IMR-90 (cell line): Measurements from ENCODE around the gene KCNS1. TPM values are rescaled to one million over a fixed set of nuclear protein-coding genes. Genes with fewer than 3 reads are reported as not detected.

Experiments used
- ATAC-seq: fragments of 200-7000 bp; cut with Tn5 transposase; 2 replicates; pipeline ENCODE4 v1.9.1; 2020; ENCODE audit warnings: low read depth, mild to moderate bottlenecking, moderate library complexity
- BruUV-seq: library from RNA; stranded (reverse); fragments of 400-500 nt; replicated peaks from 2 replicates; lab custom pipeline; 2021; lab: Mats Ljungman, UMichigan
- CTCF ChIA-PET: fragments of 300-600 bp; formaldehyde crosslinking; extraction: SDS; loops from one replicate; lab custom pipeline; 2021; ENCODE audit warnings: antibody characterized with exemption; lab: Yijun Ruan, JAX
- POLR2A ChIA-PET: fragments of 300-600 bp; sonication (Branson Sonifier 250); formaldehyde crosslinking; loops from one replicate; lab custom pipeline; 2022; ENCODE audit warnings: antibody characterized with exemption; ENCODE audit not compliant: unreplicated experiment; lab: Charles Lee
- DNase-seq: peaks from one replicate; pipeline ENCODE4 v3.0.0; 2013
- H2AFZ ChIP-seq: replicated peaks from 2 replicates; pipeline ENCODE3; 2013; ENCODE audit warnings: low read length, mild to moderate bottlenecking; ENCODE audit not compliant: poor library complexity
- H2AK5ac ChIP-seq: 2 replicates; pipeline ENCODE4 v1.6.1; 2013; ENCODE audit warnings: low read depth, low read length, inconsistent platforms
- H2AK9ac ChIP-seq: replicated peaks from 2 replicates; pipeline ENCODE3; 2013; ENCODE audit warnings: mild to moderate bottlenecking, low read depth, low read length, moderate library complexity; ENCODE audit not compliant: poor library complexity
- H2BK120ac ChIP-seq: 2 replicates; pipeline ENCODE4 v1.6.1; 2013; ENCODE audit warnings: low read depth, low read length, inconsistent platforms
- H2BK15ac ChIP-seq: 3 replicates; pipeline ENCODE4 v1.6.1; 2013; ENCODE audit warnings: low read depth, low read length, inconsistent platforms
- H2BK20ac ChIP-seq: 2 replicates; pipeline ENCODE4 v1.6.1; 2013; ENCODE audit warnings: low read depth, mild to moderate bottlenecking, inconsistent platforms, low read length, moderate library complexity
- H2BK5ac ChIP-seq: 2 replicates; pipeline ENCODE4 v1.6.1; 2013; ENCODE audit warnings: mild to moderate bottlenecking, low read depth, low read length, inconsistent platforms; ENCODE audit not compliant: poor library complexity, severe bottlenecking
- H3K14ac ChIP-seq: replicated peaks from 2 replicates; pipeline ENCODE4 v1.6.1; 2013; ENCODE audit warnings: low read depth, low read length, inconsistent platforms
- H3K18ac ChIP-seq: 2 replicates; pipeline ENCODE4 v1.6.1; 2013; ENCODE audit warnings: low read depth, low read length, control low read depth
- H3K23ac ChIP-seq: 2 replicates; pipeline ENCODE4 v1.6.1; 2013; ENCODE audit warnings: low read depth, low read length, inconsistent platforms
- H3K27ac ChIP-seq: 2 replicates; pipeline ENCODE4 v1.5.1; 2013; ENCODE audit warnings: mild to moderate bottlenecking, control low read depth, low read length; ENCODE audit not compliant: insufficient read depth
- H3K27me3 ChIP-seq: 2 replicates; pipeline ENCODE4 v1.6.1; 2013; ENCODE audit warnings: low read length; ENCODE audit not compliant: control insufficient read depth, insufficient read depth
- H3K36me3 ChIP-seq: 2 replicates; pipeline ENCODE4 v1.6.1; 2013; ENCODE audit warnings: low read length, mixed read lengths; ENCODE audit not compliant: control insufficient read depth, insufficient read depth
- H3K4ac ChIP-seq: 2 replicates; pipeline ENCODE4 v1.6.1; 2013; ENCODE audit warnings: low read depth, low read length, inconsistent platforms
- H3K4me1 ChIP-seq: 2 replicates; pipeline ENCODE4 v1.6.1; 2013; ENCODE audit warnings: low read length, mixed read lengths; ENCODE audit not compliant: control insufficient read depth, insufficient read depth
- H3K4me2 ChIP-seq: 2 replicates; pipeline ENCODE4 v1.6.1; 2013; ENCODE audit warnings: low read depth, mild to moderate bottlenecking, control low read depth, low read length, moderate library complexity
- H3K4me3 ChIP-seq: 2 replicates; pipeline ENCODE4 v1.5.1; 2013; ENCODE audit warnings: low read depth, mild to moderate bottlenecking, control low read depth, low read length, moderate library complexity; ENCODE audit not compliant: insufficient read depth
- H3K56ac ChIP-seq: 2 replicates; pipeline ENCODE4 v1.6.1; 2013; ENCODE audit warnings: low read length, inconsistent platforms; ENCODE audit not compliant: insufficient read depth; ENCODE audit errors: extremely low read depth
- H3K79me1 ChIP-seq, 2 experiments: 2 replicates each; pipeline ENCODE4 v1.6.1; 2013; ENCODE audit warnings: low read length in 2 of 2, inconsistent platforms in 1 of 2, low read depth in 1 of 2
- H3K9ac ChIP-seq: 2 replicates; pipeline ENCODE4 v1.6.1; 2013; ENCODE audit warnings: low read depth, low read length, control low read depth
- H3K9me1 ChIP-seq: 2 replicates; pipeline ENCODE4 v1.6.1; 2013; ENCODE audit warnings: low read length, inconsistent platforms; ENCODE audit not compliant: insufficient read depth
- H3K9me3 ChIP-seq: 2 replicates; pipeline ENCODE4 v1.6.1; 2013; ENCODE audit warnings: low read length; ENCODE audit not compliant: control insufficient read depth, insufficient read depth
- H4K20me1 ChIP-seq: 2 replicates; pipeline ENCODE4 v1.6.1; 2013; ENCODE audit warnings: low read length, inconsistent platforms; ENCODE audit not compliant: insufficient read depth
- H4K5ac ChIP-seq: 2 replicates; pipeline ENCODE4 v1.6.1; 2013; ENCODE audit warnings: mild to moderate bottlenecking, low read depth, low read length, control low read depth
- H4K8ac ChIP-seq, 2 experiments: 2 replicates each; pipeline ENCODE4 v1.6.1; 2013; ENCODE audit warnings: low read depth in 2 of 2, low read length in 2 of 2, control low read depth in 1 of 2, inconsistent platforms in 1 of 2
- H4K91ac ChIP-seq: 2 replicates; pipeline ENCODE4 v1.6.1; 2013; ENCODE audit warnings: low read depth, low read length, inconsistent platforms; ENCODE audit not compliant: insufficient read depth
- CEBPB ChIP-seq: IDR thresholded peaks from 2 replicates; pipeline ENCODE4 v1.6.1; 2012; ENCODE audit warnings: low read depth, low read length, improper control_type of control experiment
- RCOR1 ChIP-seq: IDR thresholded peaks from 2 replicates; pipeline ENCODE4 v1.6.1; 2012; ENCODE audit warnings: mild to moderate bottlenecking, low read length, improper control_type of control experiment; ENCODE audit not compliant: insufficient replicate concordance
- WGBS, 2 experiments: methylation state at CpG; one replicate each; pipeline versions ENCODE4 v1.1.5 to v1.1.7; 2013; ENCODE audit warnings: missing lambda C conversion rate in 2 of 2; ENCODE audit not compliant: insufficient read length in 1 of 2; ENCODE audit errors: extremely low coverage in 2 of 2; 5-methylcytosine and 5-hydroxymethylcytosine counted together
- dilution Hi-C: fragments of 300-500 bp; cut with HindIII; formaldehyde crosslinking; loops from one replicate; pipeline ENCODE4 v1.14.3; 2018; ENCODE audit warnings: low sequenced_read_pairs; ENCODE audit not compliant: unreplicated experiment
- in situ Hi-C: fragments of 300-500 bp; cut with MboI; formaldehyde crosslinking; loops from 3 replicates; pipeline ENCODE4 v1.14.3; 2019; ENCODE audit warnings: low sequenced_read_pairs, inconsistent platforms, mixed read lengths
- intact Hi-C: fragments of 100-400 bp; cut with micrococcal nuclease; formaldehyde crosslinking; loops from 2 replicates; pipeline ENCODE4 v1.10.0; 2022
- polyA plus RNA-seq, 3 experiments: library from polyadenylated mRNA; depleted of rRNA; stranded (reverse); fragments of >200 nt; gene quantifications; 2 replicates each; pipeline ENCODE4 v1.2.3, GENCODE V29; 2012; ENCODE audit warnings: low replicate concordance in 1 of 3
- total RNA-seq: library from RNA; depleted of rRNA; stranded (reverse); fragments of >200 nt; gene quantifications from 2 replicates; pipeline ENCODE4 v1.2.3, GENCODE V29; 2012

The KCNS1 gene
- total and polyA plus RNA-seq, 2 of the 4 experiments (the other 2 are of a cell fraction), result 0.54 to 0.62 TPM

DNA sequence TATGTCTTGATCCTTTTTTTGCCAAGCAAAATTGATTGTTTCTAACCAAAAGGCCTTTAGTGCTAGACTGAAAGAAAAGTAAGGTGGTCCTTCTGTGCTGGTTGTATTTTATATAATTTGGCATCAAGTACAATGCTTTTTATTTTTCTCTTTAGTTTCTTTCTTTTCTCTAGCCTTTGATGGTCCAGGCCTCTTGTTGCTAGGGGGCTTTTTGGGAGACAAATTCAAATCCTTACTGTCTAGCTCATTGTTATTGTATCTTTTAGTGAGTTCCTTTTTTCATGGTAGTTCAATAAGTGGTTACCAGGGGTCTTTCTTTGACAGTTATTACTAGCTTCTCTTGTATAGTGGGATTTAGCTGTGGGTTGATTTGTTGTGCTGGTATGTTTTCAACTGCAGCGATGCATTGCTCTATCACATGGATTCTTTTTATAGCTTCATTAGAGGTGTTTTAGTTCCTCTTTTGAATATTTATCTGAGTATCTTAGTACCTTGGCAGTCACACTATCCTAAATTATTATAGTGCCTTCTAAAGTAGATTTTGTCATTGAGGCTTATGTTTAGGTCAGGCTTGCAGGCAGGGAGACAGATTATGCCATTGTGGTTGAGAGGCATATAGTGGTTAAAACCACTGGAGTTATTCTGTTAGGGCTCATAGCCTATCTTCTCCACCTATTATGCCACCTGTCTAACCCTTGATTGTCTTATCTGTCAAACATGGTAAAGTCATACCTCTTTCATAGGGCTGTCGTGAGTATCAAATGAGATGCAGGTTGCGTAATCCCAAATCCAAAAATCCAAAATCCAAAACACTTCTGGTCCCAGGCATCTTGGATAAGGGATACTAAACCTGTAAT is 49.5 kb downstream of the KCNS1 start:
- Histone ChIP-seq H3K4me2 (no peak overlapping the region), H2BK120ac (0 out of 2 replicates have a peak overlapping the region, but pooled peaks have one; percentile 8), H3K79me1 (peaks cover 11 to 22% of the 10 kb centered on the region in 2 experiments; a peak in 3 of 4 replicates), H3K18ac (no peak overlapping the region; the same call in 1 of the 2 replicates), H3K27me3 (no peaks in the 10 kb centered on the region), H3K36me3 (no peaks in the 10 kb centered on the region), H3K14ac (no peak overlapping the region), H3K27ac (no peak overlapping the region), H3K4ac (no peak overlapping the region), H2BK20ac (no peak overlapping the region), H4K8ac (no peak overlapping the region), H2BK15ac (no peak overlapping the region), H4K5ac (no peak overlapping the region; the same call in 1 of the 2 replicates), H4K20me1 (no peaks in the 10 kb centered on the region), H3K56ac (no peak overlapping the region), H2AK5ac (no peak overlapping the region), H3K9me3 (no peaks in the 10 kb centered on the region), H3K4me3 (no peak overlapping the region), H2AFZ (no peak overlapping the region), H4K91ac (no peak overlapping the region), H2BK5ac (no peak overlapping the region), H3K23ac (no peak overlapping the region), H2AK9ac (no peak overlapping the region), H3K4me1 (peaks cover 14% of the 10 kb centered on the region), H3K9ac (no peak overlapping the region), H3K9me1 (no peaks in the 10 kb centered on the region)
- WGBS, 2 experiments, result no CpG with 5 or more reads among the region's 3 CpGs
- in situ Hi-C loops, result no loop called here
- CTCF ChIA-PET, result interaction anchor here (0.6 to 3.0 kb wide), 7 partner anchors 7 to 242 kb away, joined by 3 to 18 read pairs (median 5); no protein-coding TSS in a partner anchor
- intact Hi-C loops, result loop anchor here (5.0 kb wide), 2 partner anchors 36 to 721 kb away; no protein-coding TSS in a partner anchor
- no peak for DNase-seq
- ATAC-seq, result no peak
- POLR2A ChIA-PET, result no interaction called here
- peak; percentile 90 for TF ChIP-seq CEBPB
- TF ChIP-seq RCOR1, result no peak
- dilution Hi-C loops, result no loop called here
- no TSS peak for BruUV-seq
